DMS114 treated with DMSO at 0.1 percent for 48 hours (cell line): ENCODE measurements around the gene NAA80.
"Not testable (repeated sequence)": the region's sequence is repeated elsewhere in the genome, so short reads cannot be mapped to it uniquely, and the experiment has no call there.

Source experiments
- DNase-seq: peaks from one replicate; lab custom pipeline; 2025; ENCODE audit not compliant: unreplicated experiment; lab: John Stamatoyannopoulos, UW

The NAA80 gene

DNA sequence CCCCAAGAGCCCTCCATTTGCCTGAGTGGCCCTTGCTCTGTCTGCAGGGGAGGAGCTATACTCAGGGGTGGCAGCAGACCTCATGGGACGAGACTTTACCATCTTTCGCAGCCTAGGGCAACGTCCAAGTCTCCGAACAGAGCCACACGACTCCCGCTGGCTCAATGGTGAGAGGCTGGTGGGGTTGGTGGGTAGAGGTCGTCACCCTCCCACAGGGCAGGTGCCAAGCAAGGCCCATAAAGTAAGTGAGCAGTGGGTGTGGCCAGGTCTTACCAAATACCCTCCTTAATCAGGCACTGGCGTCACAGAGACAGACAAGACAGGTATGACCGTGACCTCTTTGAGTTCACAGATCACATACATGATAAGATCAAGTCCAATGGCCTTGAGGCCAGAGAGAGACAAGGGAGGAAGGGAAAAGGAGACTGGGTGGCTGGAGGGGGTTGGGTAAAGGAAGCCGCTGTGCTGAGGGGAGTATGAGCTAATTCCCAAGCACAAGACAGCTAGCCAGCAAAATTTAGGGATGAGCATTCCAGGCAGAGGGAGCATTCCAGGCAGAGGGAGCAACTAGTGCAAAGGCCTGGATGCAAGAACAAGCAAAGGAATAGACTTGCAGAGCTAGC, 27.8 kb downstream of the NAA80 start:
- no peak for DNase-seq

DNA sequence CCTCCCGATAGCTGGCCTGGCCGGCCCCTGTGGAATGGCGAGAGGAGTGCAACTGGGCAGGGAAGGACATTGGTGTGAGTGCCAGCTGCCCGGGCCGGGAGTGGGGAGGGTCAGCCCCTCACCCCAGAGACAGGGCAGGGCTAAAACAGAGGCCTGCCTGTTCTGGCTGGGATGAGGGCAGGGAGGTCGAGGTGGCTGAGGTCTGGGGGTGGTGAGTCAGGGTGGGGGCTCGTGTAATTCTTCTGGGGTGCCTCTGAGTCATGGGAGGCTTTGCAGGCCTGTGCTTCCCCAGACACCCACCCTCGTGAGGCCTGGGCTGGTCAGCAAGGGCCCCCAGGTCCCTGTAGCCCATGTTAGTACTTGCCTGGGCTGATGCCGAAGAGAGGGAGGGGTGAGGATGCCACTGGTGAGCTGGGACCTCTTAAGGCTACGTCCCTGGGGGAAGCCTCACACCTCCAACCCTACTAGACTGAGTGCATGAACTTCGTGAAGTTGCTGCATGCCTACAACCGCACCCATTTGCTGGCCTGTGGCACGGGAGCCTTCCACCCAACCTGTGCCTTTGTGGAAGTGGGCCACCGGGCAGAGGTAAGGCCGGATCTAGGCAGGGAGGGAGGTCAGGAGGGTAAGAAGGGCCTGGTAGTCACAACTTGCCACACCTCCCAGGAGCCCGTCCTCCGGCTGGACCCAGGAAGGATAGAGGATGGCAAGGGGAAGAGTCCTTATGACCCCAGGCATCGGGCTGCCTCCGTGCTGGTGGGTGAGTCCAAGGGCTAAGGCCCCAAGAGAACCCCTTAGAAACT, 28.6 kb downstream of the NAA80 start:
- DNase-seq: no peak

DNA sequence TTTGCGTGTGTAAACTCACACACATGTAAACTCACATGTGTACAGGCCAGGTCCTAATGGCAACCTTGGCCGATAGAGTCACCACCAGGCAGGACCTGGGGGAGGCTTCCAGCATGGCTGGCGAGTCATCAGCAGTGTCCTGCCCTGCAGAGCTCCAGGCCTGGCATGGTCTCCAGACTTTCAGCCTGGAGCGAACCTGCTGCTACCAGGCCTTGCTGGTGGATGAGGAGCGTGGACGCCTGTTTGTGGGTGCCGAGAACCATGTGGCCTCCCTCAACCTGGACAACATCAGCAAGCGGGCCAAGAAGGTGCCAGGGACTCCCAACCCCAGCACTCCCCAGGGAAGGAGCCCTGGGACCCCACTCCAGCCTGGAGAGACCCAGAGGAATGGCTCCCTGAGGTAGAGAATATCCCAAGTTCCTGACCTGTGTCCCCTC, 29.2 kb downstream of the NAA80 start:
- no peak for DNase-seq

DNA sequence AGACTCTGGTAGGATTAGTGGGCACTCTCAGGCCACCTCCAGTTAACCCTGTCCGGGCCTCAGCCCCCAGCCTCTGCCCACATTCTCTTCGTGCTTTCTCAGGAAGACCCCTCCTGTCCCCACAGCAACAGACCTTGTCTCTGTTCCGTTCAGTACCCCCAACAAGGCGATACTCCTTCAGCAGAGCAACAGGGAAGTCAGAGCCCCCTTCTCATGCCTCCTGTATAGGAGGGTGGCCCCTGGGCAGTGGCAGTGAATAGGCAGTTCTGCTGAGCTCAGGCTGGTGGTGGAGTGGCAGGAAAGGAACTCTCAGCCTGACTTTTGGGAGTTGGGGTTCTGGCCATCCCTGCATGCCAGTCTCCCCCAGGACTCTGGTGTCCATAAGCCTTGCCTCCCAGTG, 29.7 kb downstream of the NAA80 start:
- no peak for DNase-seq

DNA sequence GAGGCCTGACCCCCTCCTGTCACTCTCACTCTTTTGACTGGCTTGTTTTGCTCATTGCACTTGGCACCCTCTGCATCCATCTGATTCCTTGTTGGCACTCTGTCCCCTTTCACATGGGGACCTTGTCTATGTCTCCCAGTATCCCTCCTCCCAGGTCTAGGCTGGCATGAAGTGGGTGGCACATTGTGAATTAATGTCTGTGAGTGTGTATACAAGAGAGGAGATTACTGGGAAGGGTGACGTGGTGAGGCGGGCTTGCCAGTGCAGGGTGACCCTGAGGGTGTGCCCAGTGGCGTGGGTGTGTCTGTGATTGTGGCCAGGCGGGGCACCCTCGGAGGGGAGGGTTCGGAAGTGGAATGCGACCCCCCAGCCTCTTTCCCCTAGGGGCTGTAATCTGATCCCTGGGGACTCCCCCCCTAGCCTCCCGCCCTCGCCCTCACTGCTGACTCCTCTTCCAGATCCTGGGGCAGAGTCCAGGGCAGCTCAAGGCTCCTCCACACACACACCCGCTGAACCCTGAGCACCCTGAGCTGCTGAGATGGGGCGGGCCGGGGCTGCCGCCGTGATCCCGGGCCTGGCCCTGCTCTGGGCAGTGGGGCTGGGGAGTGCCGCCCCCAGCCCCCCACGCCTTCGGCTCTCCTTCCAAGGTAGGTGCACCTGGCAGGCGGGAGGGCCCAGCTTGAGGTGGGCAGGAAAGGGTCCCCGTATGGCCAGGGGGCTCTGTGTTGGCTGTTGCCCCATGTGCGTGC, 30.3 kb downstream of the NAA80 start, which contains the start of gene SEMA3B:
Gene SEMA3B (plus strand): TSS at position 445 of the 749 bp plus-strand sequence. CDS start 94 bp downstream, at position 539.
- DNase-seq: no peak

DNA sequence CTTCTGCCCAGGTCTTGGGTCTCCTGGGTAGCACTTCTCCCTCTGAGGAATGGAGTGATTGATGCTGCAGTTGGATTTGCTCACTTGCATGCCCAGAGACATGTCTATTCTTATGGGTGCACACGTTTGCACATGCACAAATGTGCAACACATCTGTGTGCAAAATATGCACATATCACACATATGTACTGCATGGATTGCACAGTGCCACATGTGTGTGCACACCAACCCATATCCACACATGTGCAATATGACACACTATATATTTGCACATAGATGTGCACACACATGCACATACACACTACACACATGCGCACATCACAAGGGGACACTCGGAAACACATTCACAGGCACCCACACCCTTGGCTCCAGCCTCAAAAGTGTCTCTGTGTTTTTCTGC, 30.9 kb downstream of the NAA80 start:
- DNase-seq: no peak

DNA sequence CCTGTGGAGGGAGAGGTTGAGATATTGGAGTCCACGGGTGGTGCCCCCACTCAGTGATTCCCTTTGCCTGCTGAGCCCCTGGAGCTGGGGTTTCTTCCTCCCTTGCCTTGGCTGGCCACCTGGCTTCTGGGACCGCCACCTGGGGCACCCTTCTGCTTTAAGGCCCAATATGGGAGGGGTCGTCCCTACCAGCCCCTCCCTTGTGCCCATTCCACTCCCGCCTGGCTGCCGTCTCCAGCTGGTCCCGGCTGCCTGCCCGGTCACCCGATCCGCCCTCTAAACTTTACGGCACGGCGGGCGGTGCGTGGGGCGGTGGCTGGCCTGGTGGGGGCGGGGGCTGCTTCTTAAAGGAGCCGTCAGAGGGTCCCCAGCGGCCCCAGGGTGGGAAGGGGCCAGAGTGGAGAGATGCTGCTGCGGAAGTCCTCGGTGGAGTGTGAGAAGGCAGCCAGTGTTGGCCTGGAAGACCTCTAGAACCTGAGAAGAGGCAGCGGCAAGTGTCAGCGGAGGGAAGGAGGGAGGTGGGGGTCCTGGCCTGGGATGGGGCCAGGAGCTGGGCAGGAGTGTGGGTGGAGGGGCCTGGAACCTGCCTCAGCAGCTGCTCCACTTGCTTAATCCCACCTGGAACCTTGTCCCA, 31.8 kb downstream of the NAA80 start:
- no peak for DNase-seq

DNA sequence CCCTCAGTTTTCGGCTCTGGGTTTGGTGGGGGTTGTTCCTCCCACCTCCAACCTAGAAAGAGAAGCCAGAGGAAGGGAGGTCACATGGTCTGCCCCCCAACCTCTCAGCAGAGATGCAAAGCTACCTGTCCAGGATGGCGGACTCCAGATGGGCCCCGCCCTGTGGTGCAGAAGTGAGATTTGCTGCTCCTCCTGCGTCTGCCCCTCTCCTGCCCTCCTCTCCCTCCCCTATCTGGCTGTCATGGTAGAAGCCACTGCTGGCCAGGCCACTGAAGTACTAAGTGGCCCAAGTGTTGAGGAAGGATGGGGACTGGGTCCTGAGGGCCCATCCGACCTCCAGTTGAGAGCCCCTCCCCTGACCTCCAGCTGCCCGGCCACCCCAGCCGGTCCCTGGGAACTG, 32.4 kb downstream of the NAA80 start:
- no peak for DNase-seq

DNA sequence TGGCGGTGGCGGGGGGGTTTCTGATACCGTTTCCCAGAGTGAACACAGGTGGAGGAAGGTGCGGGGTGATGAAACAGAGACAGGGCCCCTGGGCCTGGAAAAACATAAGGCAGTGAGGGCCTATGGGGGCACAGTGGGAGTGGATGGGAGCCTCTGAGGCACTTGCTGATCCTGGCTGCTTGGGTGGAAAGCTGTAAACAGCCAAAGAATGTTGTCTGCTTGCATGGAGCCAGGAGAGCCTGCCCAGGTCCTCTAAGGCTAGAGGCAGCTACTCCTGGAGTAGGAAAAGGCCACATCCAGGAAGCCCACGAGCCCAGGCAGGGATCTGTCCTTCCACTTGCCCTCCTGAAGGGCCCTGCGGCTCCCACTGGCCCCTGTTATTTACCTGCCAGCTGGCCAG, 33.2 kb downstream of the NAA80 start:
- DNase-seq: no peak

DNA sequence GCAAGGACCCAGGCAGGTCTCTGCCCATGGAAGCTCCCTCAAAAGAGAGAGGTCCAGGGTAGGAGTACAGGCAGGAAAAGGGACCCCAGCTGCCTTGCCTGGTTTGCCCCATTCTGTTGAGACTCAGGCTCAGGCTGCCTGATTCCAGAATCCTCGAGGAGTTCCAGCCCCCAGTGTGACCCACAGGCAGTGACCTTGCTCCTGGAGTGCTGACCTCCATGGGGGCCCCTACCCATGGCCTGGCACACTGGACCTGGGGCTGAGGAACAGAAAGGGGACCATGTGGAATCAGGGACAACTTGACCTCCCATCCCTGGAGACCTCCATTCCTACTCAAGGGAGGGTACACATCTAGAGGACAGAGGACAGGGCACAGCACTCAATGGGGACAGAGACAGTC, 33.6 kb downstream of the NAA80 start:
- no peak for DNase-seq

DNA sequence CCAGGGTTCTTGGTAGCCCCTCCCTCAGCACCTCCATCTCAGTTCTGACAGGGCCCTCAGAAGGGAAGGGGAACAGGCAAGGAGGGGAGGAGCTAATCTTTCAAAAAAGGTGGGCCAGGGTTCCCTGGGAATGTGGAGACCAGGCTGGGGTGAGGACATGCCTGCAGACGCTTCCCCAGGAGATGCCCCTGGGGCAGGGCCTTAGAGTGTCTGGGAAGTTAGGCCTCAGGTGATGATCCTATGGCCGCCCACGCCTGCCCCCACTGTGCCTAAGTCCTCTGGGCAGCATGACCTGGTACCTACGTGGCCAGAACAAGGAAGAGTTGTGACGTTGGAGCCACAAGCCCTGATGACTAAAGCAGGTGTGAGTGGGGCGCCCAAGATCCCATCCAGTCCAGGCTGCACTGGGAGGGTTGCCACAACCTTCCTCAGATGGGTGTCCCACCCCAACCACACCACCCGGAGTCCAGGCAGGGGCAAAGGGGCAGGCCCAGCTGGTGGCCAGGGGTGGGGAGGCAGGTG, 34.2 kb downstream of the NAA80 start:
- DNase-seq: no peak

DNA sequence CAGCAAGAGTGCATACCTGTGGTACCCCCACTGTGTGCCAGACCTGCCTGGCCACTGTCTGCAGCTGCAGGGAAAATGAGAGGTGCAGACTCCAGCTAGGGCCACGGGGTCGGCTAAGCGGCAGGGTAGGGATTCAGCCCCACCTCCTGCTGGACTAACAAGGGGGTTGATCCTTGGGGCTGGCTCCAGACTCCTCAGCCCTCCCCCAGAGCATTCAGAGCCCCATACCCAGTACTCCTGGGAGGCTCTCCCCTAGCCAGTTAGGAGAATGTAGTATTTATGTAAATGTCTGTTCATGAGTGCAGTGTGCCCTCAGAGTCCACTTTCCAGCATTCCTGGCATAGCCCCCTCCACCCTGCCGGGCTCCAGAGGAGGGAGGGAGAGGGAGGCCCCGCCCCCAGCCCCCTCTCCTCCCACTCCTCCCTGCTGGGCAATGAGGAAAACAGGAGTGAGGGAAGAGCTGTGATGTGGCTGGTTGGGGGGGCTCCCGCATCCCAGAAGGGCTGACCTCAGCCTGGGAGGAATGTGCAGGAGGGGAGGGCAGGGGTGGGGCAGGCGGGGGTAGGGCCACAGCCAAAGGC, 34.7 kb downstream of the NAA80 start:
- no peak for DNase-seq

DNA sequence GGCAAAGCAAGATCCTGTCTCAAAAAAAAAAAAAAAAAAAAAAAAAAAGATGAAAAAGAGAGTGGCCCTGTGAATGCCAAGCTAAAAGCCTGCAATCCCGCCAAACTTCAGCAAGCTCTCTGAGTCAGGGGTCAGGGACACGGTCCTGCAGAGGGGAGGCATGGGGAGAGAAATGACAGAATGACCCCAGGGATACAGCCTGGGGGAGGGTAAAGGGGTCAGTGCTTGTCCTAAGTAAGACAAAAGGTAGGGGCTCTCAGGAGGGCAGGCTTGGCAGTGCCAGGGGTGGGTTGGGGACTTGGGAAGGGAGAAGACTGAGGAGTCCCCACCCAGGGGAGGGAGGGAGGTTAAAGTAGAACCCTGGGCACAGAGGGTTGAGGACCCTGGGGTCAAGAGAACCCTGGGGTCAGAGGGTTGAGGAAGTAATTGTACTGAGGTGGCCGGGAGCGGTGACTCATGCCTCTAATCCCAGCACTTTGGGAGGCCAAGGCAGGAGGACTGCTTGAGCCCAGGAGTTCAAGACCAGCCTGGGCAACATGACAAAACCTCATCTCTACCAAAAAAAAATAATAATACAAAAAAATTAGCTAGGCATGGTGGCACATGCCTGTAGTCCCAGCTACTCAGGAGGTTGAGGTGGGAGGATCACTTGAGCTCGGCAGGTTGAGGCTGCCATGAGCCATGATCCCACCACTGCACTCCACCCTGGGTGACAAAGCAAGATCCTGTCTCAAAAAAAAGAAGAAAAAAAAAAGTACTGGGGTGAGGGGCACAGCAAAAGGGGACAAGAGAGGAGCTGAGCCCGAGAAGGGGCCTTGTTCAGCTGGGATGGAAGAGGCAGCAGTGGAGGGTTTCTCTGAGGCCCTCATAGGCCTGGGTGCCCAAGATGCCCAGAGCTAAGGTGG, 35.5 kb downstream of the NAA80 start:
- no peak for DNase-seq

DNA sequence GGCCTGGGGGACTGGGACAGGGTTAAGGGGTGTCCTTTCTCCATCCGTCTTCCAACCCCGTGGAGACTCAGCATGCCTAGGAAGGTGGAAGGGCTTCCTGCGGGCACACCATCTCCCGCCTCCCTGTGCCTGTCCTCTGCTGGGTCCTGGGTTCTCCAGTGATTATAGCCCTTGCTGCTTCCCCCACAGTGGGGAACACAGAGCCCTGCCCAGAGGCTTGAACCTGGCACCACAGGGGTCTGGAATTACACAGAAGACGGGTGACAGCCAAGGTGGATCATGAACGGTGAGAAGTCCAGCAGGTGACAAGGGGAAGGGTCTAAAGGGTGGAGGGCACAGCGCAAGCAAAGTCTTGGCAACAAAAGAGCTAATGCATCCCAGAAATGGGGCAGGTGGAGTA, 36.4 kb downstream of the NAA80 start:
- no peak for DNase-seq

DNA sequence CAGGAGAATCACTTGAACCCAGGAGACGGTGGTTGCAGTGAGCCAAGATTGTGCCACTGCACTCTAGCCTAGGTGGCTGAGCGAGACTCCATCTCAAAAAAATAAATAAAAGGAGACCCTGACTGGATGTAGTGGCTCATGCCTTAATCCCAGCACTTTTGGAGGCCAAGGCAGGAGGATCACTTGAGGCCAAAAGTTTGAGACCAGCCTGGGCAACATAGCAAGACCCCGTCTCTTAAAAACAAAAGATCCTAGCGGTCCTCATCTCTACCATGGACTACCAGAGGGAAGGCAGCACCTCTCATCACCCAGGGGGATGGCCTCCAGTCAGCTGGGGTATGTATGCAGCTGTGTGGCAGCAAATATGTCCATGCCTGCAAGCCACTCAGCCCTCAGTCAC, 37.0 kb downstream of the NAA80 start:
- not testable (repeated sequence) for DNase-seq

DNA sequence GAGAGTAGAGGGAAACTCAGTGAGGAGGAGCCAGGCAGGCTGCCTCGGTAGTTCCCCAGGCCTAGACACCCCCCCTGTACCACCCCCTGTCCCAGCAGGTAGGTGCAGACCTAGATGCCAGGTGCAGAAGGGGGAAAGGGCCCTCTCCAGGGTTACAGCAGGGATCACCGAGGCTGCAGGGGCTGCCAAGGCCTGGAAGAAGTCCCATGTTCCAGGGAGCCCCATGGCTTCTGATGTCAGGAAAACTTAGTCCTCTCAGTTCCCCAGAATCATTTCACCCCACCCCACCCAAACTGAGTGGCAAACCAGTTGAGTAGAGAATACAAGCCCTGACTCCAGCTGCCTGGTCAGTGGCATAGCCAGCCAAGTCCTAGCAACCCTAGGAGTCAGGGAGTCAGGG, 37.7 kb downstream of the NAA80 start:
- DNase-seq: no peak

DNA sequence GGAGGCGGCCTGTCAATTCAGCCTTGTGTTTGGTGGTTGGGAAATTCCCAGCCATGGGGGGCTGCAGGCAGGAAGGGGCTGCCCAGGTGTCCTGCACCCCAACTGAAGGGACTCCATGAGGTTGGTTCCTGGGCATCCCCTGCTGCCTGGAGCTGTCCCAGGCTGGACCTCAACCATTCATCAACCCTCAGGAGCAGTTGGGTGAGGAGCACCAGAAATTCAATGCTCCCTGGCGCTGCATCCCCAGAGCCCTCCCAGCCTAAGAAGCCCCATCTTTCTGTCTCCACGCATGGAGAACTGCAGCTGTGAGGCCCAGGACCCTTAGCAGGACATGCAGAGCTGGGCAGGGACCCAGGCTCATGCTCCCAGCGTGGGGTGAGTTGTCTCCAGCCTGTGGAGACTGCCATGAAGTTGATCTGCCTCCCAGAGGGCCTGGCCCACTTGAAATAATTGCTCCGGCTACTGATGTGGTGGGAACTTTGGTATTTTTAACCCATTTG, 38.2 kb downstream of the NAA80 start:
- no peak for DNase-seq

DNA sequence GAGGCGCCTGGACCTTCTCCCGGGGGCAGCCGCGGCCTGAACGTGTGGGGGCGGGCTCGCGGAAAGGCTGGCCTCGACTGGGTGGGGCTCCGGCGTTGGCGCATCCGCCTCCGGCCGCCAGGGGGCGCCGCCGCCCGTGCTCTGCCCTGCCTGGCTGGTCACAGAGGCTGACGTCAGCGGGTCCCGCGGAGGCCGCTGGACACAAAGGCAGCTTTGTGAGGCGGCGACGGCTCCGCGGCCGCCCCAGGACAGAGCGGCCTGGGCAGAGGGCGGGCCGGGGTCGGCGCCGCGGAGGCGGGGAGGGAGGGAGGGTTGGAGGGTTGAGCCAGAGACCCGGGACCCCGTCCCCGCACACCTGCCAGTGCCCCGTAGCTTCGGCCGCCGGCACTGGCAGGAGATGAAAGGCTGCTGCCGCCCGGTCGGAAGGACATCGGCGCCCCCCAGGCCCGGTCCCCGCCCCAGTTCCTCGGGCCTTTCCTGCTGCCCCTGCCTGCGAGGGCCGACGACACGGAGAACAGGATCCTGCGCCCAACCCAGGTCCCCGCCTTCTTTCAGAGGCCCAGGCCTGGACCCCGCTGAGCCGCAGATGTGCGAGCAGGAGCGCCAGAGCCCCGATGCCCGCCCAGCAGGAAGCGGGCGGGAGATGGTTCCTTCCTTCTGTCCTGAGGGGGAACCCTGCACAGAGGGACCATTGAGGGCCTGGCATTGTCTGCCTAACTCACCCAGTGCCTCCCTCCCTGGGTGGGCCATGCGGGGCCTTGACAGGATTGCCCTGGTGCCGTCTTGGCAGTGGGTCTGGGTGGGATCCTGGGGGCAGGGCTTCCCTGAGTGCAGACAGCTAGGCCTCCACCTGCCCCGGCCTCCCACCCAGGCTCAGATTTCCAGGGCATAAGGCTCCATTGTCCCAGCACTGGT, 38.9 kb downstream of the NAA80 start:
- DNase-seq: peak; percentile 68
